A549 treated with ZK216348 at 1 μM for 4 hours (cell line): Measurements from ENCODE around the gene DAPK2. TPM values are rescaled to one million over a fixed set of nuclear protein-coding genes. Genes with fewer than 3 reads are reported as not detected.

Source experiments
- total RNA-seq: library from RNA; stranded (reverse); fragments of 200-300 nt; extraction: Qiagen RNA extraction; gene quantifications from 5 replicates; pipeline ENCODE4 v1.2.3, GENCODE V29; 2022; ENCODE audit warnings: low read depth

Gene DAPK2
- 2.8 to 4.9 TPM (median 4.2 TPM) in 5 replicates for total RNA-seq

DNA sequence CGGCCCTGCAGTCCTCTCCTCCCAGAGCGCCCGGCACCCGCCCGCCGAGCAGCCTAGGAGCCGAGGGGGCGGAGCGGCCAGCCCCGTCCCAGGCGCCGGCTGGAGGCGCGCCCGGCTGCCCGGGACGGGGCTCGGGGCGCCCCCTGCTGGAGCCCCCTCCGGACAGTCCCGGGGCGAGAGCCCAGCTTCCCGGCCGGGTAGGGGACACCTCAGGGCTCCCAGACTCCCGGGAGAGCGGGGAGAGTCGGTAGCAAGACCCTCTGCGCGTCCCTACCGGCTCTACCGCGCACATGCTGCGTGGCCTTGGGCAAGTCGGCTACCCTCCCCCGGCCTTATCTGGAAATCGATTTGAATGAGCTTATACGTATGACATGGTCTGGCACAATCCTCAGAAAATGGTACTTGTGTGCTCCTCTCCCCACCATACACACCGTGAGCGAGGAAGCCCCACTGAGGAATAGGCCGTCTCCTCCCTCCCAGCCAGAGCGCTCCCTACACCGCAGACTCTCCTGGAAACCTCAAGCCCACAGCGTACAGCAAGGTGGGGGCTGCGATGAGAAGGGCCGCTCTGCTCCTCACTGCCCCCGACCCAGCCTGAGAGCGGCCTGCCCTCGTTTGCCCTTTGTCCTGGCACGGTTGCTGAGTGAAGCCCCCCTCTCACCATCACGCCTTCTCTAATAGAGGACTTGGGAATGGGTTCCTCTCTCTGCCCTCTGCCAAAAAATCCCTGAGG lies at the start of gene DAPK2:
Gene DAPK2 (minus strand): TSS at position 65 of the 733 bp plus-strand sequence. CDS start 6,224 bp downstream, outside the sequence.

DNA sequence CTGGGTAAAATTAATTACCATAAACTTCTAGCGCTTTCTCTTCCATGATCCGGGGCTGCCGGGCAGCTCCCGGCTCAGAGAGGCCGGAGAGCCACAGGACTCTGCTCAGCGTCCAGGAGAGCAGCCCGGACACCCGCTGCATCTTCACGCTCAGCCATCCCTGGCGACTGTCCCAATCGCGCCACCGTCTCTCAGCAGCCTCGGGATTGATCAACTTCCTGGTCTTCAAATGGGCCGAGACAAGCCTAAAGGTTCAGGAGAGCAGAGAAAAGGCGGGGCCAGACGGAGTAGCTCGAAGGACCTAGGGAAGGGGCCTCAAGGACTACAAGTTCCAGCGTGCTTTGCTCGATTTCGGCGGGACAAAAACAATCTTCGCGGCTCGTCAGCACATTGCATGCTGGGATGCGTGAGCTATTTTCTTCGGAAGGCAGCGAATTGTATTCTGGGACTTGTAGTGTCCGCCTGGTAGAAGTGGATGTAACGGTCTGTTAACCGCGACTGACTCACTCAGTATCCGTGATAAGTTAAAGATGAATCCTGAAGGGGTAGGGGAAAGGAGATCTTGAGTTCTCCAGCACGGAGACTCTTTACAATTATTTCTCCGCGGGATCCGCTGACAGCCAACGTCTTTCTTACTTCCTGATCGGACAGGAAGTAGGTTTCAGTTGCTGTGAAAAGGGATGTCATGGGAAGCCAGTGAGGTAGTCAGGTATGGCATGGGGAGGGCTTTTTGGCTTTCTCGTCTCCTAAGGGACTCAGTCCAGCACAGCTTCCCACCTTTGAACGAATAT lies 47.5 kb upstream of the DAPK2 start, which contains the start of gene CIAO2A:
Gene CIAO2A (minus strand): TSS at position 212 of the 791 bp plus-strand sequence. CDS start 70 bp downstream, at position 142.

Other genes starting within 250 kb of the DAPK2 start
- 26.3 to 30.4 TPM (median 27.7 TPM) in 5 replicates for gene HERC1, start 212.5 kb downstream of the DAPK2 start, total RNA-seq
- 107 to 171 TPM (median 111 TPM) in 5 replicates for gene CIAO2A, start 47.4 kb upstream of the DAPK2 start, total RNA-seq
- 69.9 to 80.7 TPM (median 75.9 TPM) in 5 replicates for gene SNX1, start 49.5 kb upstream of the DAPK2 start, total RNA-seq
- gene SNX22, start 105.2 kb upstream of the DAPK2 start, total RNA-seq, result 0.59 to 1.1 TPM (median 0.78 TPM) in 5 replicates
- 769 to 846 TPM (median 772 TPM) in 5 replicates for gene PPIB, start 116.5 kb upstream of the DAPK2 start, total RNA-seq